Subcutaneous adipose tissue (tissue), 4 donors: ENCODE measurements around the gene EGF. TPM values are rescaled to one million over a fixed set of nuclear protein-coding genes. Genes with fewer than 3 reads are reported as not detected.

Experiments used
- CTCF ChIP-seq: fragments of 450-650 bp; IDR thresholded peaks from one replicate; pipeline ENCODE4 v1.5.1; 2016; ENCODE audit warnings: low read depth, mild to moderate bottlenecking, control low read depth, antibody characterized with exemption, moderate library complexity
- total RNA-seq, 4 donors: library from RNA; depleted of rRNA; stranded (reverse); fragments of >200 nt; gene quantifications; one replicate each; pipeline ENCODE4 v1.1.0, GENCODE V29; 2016

The EGF gene
- total RNA-seq, 4 donors from 2014 or later: not detected

DNA sequence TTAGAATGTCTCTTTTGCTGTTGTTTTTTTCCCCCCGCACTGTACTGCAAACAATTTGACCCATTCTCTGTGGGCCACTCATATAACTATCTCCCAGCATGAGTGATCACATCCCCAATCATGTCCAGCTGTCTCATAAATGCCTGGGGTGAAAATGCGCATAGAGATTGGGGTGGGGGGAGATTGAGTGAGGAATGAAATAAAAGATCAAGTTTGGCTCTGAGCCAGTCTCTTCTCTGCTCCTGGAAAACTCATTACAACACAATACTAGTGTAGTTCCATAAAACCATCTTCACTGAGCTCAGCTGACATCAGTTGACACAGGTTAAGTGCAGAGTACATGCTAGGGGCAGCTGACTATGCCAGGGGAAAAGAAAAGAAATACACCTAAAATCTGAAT is 96.9 kb downstream of the EGF start:
- TF ChIP-seq CTCF: no peak

GRCh38 chr4:110010797-110011196 is 98.1 kb downstream of the EGF start:
- no peak for TF ChIP-seq CTCF

- no peak for TF ChIP-seq CTCF
Measured at GRCh38 chr4:110012917-110013316, 100.2 kb downstream of the EGF start.

DNA sequence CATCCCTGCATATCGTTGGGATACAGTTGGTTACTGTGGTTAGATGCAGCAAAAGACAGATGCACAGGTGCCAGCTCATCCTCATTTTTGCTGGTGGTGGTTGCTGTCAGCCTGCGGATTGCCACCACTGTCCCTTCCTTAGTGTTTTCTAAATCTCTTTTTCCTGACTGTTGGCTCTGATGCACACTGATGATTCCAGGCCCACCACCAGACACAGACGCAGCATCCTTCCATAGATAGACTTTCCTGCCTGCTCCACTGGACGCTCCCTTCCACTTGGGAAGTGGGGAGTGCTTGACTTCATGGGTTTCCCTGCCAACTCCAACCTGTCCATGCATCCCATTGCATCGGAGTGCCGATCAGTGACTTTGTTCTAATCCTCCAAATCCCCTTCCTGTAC is 101.5 kb downstream of the EGF start:
- TF ChIP-seq CTCF: no peak

DNA sequence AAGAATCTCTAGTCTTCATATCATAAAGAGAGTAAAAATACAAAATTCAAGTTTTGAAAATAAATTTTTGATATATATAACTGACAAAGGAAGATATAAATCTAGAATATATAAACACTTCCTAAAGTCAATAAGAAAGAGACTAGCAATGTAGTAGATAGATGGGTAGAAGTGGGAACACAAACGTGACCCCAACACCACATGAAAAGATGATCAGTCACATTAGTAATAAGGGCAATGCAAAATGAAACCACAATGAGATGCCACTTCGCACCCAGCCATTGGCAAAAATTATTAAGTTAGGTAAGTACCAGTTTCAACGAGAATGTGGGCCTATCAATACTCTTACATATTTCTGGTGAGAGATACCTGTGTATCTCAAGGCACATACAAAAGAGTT is 106.5 kb downstream of the EGF start:
- TF ChIP-seq CTCF: no peak

DNA sequence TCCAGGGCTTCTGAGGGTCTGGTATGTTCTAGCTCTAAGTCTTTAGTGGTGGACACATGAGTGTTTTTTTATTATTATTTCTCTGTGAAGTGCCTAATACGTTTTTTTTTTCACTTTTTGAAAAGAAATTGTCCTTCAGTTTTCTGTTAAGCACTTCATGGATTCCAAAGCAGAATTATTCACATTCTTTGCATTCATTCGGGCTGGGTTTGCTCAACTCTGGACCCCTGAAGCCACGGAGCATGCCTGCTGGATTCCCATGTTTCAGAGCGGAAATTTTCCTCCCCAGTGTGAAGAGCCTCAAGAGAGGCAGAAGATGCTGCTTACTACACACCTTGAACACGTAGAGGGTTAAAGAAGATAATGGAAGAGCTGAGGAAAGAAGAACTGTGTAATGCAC is 107.5 kb downstream of the EGF start:
- no peak for TF ChIP-seq CTCF

DNA sequence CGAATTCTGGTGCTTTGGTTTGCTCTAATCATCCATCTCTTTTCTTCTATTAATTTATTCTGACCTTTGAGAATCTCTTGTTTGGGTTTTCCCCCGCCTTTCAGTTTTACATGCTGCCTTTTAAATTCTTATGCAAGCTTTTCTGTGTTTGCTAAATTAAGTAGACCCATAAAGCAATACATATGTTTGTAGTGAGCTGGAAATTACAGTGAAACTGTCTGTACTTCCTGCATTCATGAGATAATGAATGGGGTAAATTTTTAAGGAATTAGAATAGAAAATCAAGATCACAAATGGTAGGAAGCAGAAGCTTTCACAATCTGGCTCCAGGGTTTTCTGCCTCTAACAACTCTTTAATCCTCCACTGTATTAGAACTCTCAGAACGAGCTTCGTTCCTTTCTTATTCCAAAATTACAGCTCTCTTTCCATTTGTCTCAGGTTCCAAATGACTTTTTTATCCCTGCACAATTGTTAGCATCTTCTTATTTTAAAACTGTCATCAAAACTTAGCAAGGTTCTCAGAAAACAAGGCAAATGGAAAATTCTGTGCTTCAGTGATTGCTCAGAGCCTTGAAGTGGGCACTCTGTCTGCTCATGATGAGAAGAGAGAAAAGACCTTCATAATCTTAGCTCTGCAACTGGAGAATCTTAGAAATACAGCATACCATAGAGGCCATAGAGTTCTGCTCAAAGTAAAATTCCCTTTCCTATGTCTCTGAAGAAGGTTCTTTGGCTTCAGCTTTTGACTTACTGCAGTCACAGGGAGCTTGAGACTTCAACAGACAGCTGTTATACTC is 108.2 kb downstream of the EGF start:
- no peak for TF ChIP-seq CTCF
